Stimulated activated CD4-positive, alpha-beta T cell treated with anti-CD3 and anti-CD28 coated beads, Interleukin-15, amount 100 ng/mL, for 1 hour (primary cell): ENCODE measurements around the gene LRRC43.
"Not testable (repeated sequence)": the region's sequence is repeated elsewhere in the genome, so short reads cannot be mapped to it uniquely, and the experiment has no call there.

Source experiments
- DNase-seq, 2 donors: peaks; one replicate each; pipeline ENCODE4 v3.0.0-alpha.2; 2020; ENCODE audit warnings: low read depth in 1 of 2, low spot score in 1 of 2

LRRC43 gene

DNA sequence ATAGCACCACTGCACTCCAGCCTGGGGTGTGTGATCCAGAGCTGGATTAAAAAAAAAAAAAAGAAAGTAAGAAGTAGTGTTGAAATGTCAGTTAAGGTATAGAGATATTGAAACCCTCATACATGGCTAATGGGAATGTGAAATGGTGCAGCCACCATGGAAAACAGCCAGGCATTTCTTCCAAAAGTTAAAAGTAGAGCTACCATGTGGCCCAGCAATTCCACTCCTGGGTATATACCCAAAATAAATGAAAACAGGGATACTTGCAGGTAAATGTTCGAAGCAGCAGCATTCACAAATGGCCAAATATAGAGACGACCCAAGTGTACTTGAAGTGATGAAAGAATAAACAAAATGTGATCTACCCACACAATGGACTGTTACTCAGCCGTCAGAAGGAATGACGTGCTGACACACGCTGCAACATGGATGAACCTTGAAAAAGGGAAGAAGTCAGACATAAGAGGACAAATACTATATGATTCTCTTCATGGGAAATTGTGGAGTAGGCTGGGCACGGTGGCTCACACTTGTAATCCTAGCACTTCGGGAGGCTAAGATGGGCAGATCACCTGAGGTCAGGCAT, 24.1 kb upstream of the LRRC43 start:
- DNase-seq = no peak

GRCh38 chr12:122159882-122160281, 23.0 kb upstream of the LRRC43 start:
- DNase-seq = no peak

- no peak for DNase-seq
Observed at GRCh38 chr12:122160761-122161160, 22.2 kb upstream of the LRRC43 start.

DNA sequence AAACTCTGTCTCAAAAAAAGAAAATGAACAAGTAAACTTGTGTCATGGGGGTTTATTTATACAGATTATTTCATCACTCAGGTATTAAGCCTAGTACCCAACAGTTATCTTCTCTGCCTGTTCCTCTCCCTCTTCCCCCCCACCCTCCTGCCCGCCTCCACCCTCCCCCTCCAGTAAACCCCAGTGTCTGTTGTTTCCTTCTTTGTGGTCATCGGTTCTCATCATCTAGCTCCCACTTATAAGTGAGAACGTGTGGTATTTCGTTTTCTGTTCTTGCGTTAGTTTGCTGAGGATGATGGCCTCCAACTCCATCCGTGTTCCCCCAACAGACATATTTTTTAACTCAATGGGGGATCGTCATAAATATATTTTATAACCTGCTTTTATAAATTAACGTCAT, 21.2 kb upstream of the LRRC43 start:
- DNase-seq = no peak

DNA sequence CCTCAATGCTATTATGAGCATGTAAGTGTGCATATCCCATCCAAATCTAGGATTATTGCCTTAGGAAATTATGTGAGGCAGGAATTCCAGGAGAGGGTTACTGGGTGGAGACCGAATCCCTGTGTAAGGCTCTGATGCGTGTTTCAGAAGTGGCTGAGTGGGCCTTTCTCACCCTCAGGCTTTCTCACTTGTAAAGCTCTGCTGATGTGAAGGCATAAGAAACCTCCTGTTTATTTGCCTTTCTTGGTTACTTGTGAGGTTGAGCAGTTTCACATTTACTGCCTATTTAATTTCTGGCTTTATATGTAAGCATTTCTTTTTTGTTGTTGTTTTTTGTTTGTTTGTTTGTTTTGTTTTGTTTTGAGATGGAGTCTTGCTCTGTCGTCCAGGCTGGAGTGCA, 19.9 kb upstream of the LRRC43 start:
- no peak for DNase-seq

GRCh38 chr12:122166422-122167349, 16.2 kb upstream of the LRRC43 start:
- DNase-seq = no peak

GRCh38 chr12:122167356-122167925, 15.5 kb upstream of the LRRC43 start:
- DNase-seq = no peak

GRCh38 chr12:122168492-122168891, 14.4 kb upstream of the LRRC43 start:
- no peak for DNase-seq

DNA sequence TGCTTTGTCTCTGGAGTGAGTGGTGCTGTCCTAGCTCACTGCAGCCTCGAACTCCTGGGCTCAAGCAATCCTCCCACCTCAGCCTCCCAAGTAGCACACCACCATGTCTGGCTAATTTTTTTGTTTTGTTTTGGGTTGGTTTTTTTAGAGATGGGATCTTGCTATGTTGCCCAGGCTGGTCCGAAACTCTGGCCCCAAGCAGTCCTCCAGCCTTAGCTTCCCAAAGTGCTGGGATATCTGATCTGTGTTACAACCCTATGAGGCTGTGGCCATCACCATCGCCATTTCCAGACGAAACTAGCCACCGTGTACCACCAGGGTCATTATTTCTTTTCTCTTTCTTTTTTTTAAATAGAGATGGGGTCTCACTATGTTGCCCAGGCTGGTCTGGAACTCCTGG, 11.5 kb upstream of the LRRC43 start:
- no peak for DNase-seq

- DNase-seq = no peak
Observed at GRCh38 chr12:122172262-122172939, 10.5 kb upstream of the LRRC43 start.

GRCh38 chr12:122174155-122174845, 8.6 kb upstream of the LRRC43 start, which contains the start of gene IL31:
Gene IL31, minus strand, starts transcription at chr12:122174221. Its CDS starts 49 bp downstream, at chr12:122174172.
- DNase-seq = no peak

DNA sequence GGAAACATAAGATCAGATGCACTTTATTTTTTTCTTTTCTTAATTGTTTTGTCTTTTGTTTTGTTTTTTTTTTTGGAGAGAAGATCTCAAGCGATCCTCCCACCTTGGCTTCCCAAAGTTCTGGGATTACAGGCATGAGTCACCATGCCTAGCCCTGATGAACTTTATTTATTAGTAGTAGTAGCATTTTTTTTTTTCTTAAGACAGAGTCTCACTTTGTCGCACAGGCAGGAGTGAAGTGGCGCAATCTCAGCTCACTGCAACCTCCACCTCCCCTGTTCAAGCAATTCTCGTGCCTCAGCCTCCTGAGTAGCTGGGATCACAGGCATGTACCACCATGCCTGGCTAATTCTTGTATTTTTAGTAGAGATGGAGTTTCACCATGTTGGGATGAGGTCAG, 6.5 kb upstream of the LRRC43 start:
- not testable (repeated sequence) for DNase-seq

GRCh38 chr12:122183588-122183940, 641 bp downstream of the LRRC43 start:
- no peak for DNase-seq

DNA sequence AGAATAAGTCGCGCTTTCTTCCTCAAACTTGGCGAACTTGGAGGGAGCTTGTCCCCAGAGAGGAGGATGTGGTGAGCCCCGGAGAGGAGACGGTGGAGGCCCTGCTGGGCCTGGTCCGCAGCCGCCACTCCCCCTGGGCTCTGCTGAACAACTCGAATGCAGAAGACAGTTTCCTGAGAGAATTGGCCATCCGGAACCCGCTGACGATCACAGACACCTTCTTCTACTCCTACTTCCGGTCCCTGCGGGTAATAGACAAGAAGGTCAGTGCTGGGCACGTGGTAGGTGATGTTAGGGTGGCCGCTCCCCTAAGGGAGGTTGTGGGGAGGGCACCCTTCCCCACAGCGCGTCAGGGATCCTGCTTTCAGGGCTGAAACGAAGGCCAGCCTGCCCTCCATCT, 1.6 kb downstream of the LRRC43 start:
- no peak for DNase-seq

- DNase-seq = no peak
Observed at GRCh38 chr12:122185079-122185478, 2.2 kb downstream of the LRRC43 start.

DNA sequence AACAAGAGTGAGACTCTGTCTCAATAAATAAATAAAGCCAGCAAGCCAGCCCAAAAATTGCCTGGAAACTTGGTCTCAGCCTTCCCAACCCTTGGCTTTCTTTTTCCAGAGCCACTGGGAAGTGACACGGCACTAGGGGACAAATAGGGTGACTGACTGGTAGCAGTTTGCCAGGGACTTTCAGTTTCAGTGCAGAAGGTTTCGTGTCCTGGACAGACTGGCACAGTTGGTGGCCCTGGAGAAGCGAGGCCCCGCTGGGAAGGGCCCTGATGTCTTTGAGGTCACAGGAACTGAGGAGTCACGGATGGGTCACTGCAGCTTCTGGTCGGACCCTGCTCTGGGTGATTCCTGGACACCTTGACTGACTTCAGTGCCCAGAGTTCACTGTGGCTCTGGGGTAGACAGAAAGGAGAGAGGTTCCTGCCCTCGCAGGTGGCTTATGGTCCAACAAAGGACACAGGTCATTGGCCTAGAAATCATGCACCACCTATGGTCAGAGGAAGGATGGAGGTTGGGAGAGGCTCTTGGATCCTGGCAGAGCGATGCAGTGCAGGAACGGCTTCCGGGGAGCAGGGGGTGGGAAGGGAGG, 2.7 kb downstream of the LRRC43 start:
- DNase-seq = no peak

DNA sequence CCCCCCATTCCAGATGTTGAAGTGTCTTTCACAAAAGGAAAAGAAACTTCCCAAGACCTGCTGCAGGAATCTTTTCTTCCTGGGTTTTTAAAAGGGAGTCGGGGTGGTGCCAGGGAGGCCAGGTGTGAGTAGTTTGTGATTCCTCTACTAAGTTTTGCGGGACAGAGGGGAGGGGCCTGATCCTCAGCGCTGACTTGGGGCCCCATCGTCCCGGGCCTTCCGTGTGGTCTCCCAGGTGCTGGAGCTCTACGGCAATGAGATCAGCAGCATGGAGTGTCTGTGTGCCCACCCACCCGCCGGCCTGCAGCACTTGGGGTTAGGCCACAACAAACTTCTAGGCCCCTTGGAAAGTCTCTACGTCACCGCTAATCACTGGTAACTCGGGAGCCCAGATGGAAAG, 4.5 kb downstream of the LRRC43 start:
- no peak for DNase-seq

GRCh38 chr12:122189626-122190475, 6.9 kb downstream of the LRRC43 start:
- DNase-seq = no peak

DNA sequence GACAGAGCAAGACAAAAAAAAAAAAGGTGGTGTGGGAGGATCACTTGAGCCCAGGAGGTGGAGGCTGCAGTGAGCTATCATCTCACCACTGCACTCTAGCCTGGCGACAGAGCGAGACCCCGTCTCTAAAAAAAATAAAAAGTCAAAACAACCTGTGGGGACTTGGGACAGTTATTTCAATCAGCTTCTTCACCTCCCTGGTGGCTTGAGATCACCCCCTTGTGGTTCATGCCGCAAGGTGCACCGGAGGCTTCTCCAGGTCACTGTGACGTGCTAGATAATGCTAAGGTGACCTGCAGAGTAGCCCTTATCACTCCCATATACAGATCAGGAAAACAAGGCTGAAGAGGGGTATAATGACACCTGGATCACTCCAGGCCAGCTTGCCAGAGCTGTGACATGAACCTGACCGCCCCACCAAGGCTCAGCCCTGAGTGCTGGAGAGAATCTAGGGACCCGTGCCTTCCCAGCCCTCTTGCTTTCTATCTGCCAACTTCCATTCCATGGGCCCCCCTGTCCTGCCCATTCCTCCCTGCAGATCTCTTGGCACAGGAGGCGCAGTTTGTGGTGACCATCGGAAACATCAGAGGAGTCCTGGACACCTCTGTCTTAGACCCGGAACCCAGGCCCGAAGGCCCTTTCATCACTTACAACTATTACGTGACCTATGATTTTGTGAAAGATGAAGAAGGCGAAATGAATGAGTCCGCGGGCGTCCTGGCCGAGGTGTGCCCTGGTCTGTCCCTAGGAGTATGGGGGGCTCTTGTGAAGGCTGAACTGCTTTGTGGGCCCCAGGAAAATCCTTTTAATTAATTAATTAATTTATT, 8.1 kb downstream of the LRRC43 start:
- DNase-seq = peak in 1 of 2 donors; percentile 50
